HFFc6 (cell line): ENCODE results near the gene INPP4B. TPM values are rescaled to one million over a fixed set of nuclear protein-coding genes. Genes with fewer than 3 reads are reported as not detected.

Source experiments
- DNase-seq: peaks from one replicate; pipeline ENCODE4 v3.0.0-alpha.2; 2018
- H3K27ac Mint-ChIP-seq: 2 replicates; pipeline ENCODE4 v1.8.0; 2020; ENCODE audit warnings: mild to moderate bottlenecking, mixed read lengths
- H3K27me3 Mint-ChIP-seq: 2 replicates; pipeline ENCODE4 v1.8.0; 2021; ENCODE audit warnings: mild to moderate bottlenecking, moderate library complexity, mixed read lengths; ENCODE audit not compliant: insufficient read depth
- H3K36me3 Mint-ChIP-seq: 2 replicates; pipeline ENCODE4 v1.8.0; 2021; ENCODE audit warnings: low read depth, mixed read lengths
- H3K4me1 Mint-ChIP-seq: 2 replicates; pipeline ENCODE4 v1.8.0; 2020; ENCODE audit warnings: low read depth, mixed read lengths
- H3K4me3 Mint-ChIP-seq: 2 replicates; pipeline ENCODE4 v1.8.0; 2020; ENCODE audit warnings: mild to moderate bottlenecking, moderate library complexity, mixed read lengths
- H3K9me3 Mint-ChIP-seq: 2 replicates; pipeline ENCODE4 v1.8.0; 2020; ENCODE audit warnings: mild to moderate bottlenecking, mixed read lengths
- total RNA-seq, 6 experiments: library from RNA; stranded (reverse); fragmentation: NEBNext Ultra II Directional; extraction: Animal tissue kit (Norgen Biotek cat#: 25700); gene quantifications; 2 replicates in 1 of 6; 3 replicates in 5 of 6; pipeline ENCODE4 v1.2.3, GENCODE V29; 2021
- TF ChIP-seq, protein P1 (sequence below): fragments of 200-600 bp; sonication (generic); IDR thresholded peaks from 2 replicates; pipeline ENCODE4 v1.5.0; 2021; ENCODE audit warnings: antibody characterized with exemption, mild to moderate bottlenecking

The INPP4B gene
- total RNA-seq, 6 experiments from 2014 or later, result 36.1 to 48.9 (median 40.1) TPM

DNA sequence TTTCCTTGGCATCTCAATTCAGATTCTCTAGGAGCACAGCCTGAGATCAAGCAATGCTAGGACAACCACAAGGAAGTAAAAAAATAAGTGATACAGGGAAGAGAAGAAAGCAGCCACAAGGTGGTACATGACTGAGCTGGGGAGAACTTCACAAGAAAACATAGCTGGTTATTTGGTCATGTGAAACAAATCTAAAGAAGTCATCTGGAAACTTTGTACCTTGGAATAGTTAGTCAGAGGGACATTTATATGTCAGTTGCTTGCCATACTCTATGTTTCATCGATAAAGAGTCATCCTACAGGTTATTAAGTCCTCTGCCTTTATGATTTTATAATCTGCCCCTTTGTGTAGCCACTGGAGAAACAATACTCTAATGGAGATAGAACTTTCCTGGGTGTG is 634.7 kb downstream of the INPP4B start:
- peaks cover 18% of the 10 kb centered on the region for H3K4me1 Mint-ChIP-seq
- H3K4me3 Mint-ChIP-seq, result no peak overlapping the region
- no peaks in the 10 kb centered on the region for H3K9me3 Mint-ChIP-seq
- H3K27ac Mint-ChIP-seq, result no peak overlapping the region; the same call in 1 of the 2 replicates
- DNase-seq, result peak; percentile 7
- TF ChIP-seq, protein P1, sequence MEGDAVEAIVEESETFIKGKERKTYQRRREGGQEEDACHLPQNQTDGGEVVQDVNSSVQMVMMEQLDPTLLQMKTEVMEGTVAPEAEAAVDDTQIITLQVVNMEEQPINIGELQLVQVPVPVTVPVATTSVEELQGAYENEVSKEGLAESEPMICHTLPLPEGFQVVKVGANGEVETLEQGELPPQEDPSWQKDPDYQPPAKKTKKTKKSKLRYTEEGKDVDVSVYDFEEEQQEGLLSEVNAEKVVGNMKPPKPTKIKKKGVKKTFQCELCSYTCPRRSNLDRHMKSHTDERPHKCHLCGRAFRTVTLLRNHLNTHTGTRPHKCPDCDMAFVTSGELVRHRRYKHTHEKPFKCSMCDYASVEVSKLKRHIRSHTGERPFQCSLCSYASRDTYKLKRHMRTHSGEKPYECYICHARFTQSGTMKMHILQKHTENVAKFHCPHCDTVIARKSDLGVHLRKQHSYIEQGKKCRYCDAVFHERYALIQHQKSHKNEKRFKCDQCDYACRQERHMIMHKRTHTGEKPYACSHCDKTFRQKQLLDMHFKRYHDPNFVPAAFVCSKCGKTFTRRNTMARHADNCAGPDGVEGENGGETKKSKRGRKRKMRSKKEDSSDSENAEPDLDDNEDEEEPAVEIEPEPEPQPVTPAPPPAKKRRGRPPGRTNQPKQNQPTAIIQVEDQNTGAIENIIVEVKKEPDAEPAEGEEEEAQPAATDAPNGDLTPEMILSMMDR, result peak; percentile 47
- no peaks in the 10 kb centered on the region for H3K27me3 Mint-ChIP-seq
- peaks cover 42% of the 10 kb centered on the region for H3K36me3 Mint-ChIP-seq

DNA sequence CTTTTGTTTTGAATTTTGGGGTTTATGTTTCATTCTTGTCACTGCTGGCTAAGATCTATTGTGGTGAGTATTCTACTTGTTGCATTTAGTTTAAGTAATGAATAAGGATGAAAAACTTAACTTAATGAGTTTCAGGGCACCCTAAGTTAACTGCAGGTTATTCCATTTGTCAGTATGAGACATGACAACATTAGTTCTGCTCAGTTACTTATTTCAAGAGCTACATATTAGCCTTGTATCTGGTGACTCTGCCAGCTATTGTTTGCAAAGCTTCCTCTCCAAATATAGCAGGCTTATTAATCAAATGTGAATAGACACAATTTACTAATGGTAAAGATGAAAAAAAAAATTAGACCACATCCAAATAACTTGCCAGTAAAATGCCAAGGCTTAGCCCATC is 642.6 kb downstream of the INPP4B start:
- H3K9me3 Mint-ChIP-seq, result no peaks in the 10 kb centered on the region
- DNase-seq, result no peak
- H3K4me3 Mint-ChIP-seq, result no peak overlapping the region
- peaks cover 20% of the 10 kb centered on the region for H3K36me3 Mint-ChIP-seq
- no peaks in the 10 kb centered on the region for H3K4me1 Mint-ChIP-seq
- TF ChIP-seq, protein P1, result no peak
- no peaks in the 10 kb centered on the region; the same call in none of the 2 replicates for H3K27me3 Mint-ChIP-seq
- H3K27ac Mint-ChIP-seq, result no peak overlapping the region

DNA sequence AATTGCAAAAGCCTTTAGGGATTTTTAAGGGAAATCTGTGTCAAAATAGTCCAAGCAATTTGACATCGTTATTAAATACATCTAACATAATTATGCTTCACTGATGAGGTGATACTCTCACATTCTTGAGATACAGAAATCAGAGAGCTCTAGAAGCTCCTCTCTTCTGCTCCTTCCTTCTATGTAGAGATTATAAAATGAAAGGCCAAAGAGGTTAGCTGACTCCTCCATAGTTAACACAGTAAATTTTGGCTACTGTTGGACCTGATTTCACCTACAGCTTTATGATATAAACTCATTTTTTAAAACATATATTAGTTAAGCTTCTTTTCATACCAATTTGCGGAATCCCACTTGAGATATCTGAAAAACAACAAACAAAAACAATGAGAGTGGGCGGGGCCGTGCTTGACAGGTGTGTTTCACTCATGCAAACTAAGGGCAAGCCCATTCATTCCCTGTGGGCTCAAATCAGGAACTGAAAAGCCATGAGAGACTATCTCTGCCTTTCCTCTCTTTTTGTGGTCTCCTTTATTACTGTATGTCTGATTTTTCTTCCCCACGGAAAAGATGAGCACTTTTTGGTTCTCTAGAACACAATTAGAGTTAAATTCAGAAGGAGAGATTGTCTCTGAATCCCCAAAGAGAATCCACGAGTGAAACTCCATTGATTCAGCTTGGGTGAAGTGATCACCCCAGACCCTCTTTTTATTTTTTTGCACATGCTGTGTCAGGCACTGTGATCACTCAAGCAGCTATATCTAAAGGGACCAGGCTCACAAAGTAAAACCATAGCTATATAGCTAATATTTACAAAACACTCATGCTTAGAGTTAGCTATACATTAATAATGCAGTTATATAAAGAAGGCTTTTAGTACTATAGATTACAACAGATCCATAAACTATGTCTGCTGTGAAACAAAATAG is 643.4 kb downstream of the INPP4B start:
- H3K4me3 Mint-ChIP-seq, result no peak overlapping the region
- H3K9me3 Mint-ChIP-seq, result no peaks in the 10 kb centered on the region
- peaks cover 23% of the 10 kb centered on the region for H3K36me3 Mint-ChIP-seq
- H3K27me3 Mint-ChIP-seq, result no peaks in the 10 kb centered on the region; the same call in none of the 2 replicates
- TF ChIP-seq, protein P1, result no peak
- DNase-seq, result no peak
- no peaks in the 10 kb centered on the region for H3K4me1 Mint-ChIP-seq
- H3K27ac Mint-ChIP-seq, result no peak overlapping the region

DNA sequence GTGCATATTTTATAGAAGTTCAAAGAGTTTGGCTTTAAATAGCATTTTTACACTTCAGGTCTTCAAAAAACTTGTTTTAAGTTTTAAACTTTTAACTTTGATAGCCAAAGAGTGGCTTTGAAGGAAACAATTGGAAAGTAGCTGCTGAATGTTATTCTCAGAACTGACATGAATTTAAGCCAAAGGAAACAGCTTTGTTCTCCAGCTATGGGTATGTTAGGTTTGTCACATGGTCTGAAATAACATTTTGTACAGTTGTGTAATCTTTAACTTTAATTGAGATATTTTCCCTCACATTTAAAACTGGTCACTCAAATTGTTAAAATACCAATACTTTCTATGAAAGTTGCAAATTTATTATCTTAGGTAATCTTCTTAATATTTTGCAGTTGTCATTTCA is 645.1 kb downstream of the INPP4B start:
- H3K4me1 Mint-ChIP-seq, result peaks cover 6% of the 10 kb centered on the region
- TF ChIP-seq, protein P1, result no peak
- no peak overlapping the region for H3K27ac Mint-ChIP-seq
- no peak for DNase-seq
- no peak overlapping the region for H3K4me3 Mint-ChIP-seq
- H3K27me3 Mint-ChIP-seq, result no peaks in the 10 kb centered on the region; the same call in none of the 2 replicates
- no peaks in the 10 kb centered on the region for H3K9me3 Mint-ChIP-seq
- peaks cover 23% of the 10 kb centered on the region for H3K36me3 Mint-ChIP-seq

DNA sequence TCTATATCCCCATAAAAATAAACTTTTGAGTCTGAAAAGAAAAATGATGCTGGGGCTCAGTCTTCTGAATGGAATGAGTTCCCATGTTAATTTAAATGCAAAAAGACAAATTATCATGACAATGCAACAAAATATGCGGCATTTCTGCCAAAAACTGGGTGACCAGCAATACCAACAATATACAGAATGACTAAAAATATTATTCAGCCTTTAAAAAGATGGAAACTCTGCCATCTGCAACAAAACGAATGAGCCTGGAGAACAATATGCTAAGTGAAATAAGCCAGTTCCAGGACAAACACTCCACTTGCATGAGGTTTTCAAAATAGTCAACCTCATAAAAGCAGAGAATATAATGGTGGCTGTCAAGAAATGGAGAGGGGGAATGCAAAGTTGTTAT is 651.2 kb downstream of the INPP4B start:
- peaks cover 43% of the 10 kb centered on the region for H3K36me3 Mint-ChIP-seq
- no peak overlapping the region for H3K4me3 Mint-ChIP-seq
- DNase-seq, result peak; percentile 48
- no peaks in the 10 kb centered on the region; the same call in 1 of the 2 replicates for H3K27me3 Mint-ChIP-seq
- H3K9me3 Mint-ChIP-seq, result no peaks in the 10 kb centered on the region
- H3K4me1 Mint-ChIP-seq, result peaks cover 21% of the 10 kb centered on the region
- TF ChIP-seq, protein P1, result no peak
- H3K27ac Mint-ChIP-seq, result peak overlapping the region; percentile 33; the same call in 1 of the 2 replicates
